AG09319 (cell line): ENCODE measurements around the gene EFNB2.

ENCODE experiments used
- DNase-seq: peaks from one replicate; pipeline ENCODE4 v3.0.0-alpha.2; 2010; ENCODE audit warnings: low read depth; ENCODE audit errors: extremely low read depth
- TF ChIP-seq, protein P1 (sequence below): IDR thresholded peaks from 2 replicates; pipeline ENCODE4 v1.5.1; 2011; ENCODE audit warnings: low read depth, mild to moderate bottlenecking, inconsistent platforms, low read length, moderate library complexity

EFNB2 gene

DNA sequence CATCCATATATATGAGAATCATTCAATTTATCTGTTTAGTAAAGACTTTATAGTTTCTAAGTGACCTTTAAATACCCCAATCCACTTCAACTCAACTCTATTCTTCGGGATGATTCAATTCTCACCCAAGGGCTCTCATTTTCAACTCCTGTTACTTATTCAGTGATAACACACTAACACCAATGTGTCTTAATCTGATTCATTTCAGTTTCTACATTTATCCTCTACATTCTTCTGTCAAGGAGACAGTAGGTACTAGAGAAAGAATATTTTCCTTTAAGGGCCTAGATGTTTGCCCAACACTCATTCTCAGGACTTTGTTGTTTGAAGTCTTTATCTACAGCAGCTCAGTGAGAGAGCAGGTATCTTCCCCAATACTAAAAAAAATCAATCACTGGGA lies 25.4 kb upstream of the EFNB2 start:
- TF ChIP-seq, protein P1, sequence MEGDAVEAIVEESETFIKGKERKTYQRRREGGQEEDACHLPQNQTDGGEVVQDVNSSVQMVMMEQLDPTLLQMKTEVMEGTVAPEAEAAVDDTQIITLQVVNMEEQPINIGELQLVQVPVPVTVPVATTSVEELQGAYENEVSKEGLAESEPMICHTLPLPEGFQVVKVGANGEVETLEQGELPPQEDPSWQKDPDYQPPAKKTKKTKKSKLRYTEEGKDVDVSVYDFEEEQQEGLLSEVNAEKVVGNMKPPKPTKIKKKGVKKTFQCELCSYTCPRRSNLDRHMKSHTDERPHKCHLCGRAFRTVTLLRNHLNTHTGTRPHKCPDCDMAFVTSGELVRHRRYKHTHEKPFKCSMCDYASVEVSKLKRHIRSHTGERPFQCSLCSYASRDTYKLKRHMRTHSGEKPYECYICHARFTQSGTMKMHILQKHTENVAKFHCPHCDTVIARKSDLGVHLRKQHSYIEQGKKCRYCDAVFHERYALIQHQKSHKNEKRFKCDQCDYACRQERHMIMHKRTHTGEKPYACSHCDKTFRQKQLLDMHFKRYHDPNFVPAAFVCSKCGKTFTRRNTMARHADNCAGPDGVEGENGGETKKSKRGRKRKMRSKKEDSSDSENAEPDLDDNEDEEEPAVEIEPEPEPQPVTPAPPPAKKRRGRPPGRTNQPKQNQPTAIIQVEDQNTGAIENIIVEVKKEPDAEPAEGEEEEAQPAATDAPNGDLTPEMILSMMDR: no peak
- no peak for DNase-seq

GRCh38 chr13:106558527-106558926 lies 23.1 kb upstream of the EFNB2 start:
- TF ChIP-seq, protein P1: no peak

DNA sequence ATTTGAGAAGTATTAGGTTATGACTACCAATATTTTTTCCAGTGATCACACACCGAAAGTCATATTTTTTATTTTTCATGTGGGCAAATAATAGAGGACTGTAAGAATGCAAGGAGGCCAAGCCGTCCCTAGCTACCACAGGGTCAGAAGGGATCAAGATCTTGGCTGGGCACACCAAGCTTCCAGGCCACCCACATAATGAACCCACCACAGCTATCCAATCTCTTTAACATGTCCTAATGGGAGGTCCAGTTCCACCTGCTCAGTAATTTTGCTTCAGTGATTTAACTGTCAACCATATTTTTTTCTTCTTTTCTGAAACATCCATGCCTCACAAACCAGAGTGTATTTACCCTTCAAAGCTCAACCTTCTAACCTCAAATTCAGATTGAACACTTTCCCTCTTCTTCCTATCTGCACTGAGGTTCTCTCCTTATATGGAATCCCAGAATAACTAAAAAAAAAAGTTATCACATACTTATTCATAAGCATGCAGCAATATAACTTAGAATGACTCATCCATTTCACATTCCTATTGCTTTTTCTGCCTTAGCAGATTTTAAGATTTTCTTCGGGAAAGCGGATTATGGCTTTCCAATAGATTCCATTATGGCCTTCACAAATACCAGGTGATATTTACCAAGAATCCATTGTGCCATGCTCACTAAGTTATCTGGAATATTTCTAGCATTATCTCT lies 20.3 kb upstream of the EFNB2 start:
- TF ChIP-seq, protein P1: no peak
- DNase-seq: no peak

More at GRCh38 chr13:106558527-106558926, 23.1 kb upstream of the EFNB2 start:
- DNase-seq: no peak

DNA sequence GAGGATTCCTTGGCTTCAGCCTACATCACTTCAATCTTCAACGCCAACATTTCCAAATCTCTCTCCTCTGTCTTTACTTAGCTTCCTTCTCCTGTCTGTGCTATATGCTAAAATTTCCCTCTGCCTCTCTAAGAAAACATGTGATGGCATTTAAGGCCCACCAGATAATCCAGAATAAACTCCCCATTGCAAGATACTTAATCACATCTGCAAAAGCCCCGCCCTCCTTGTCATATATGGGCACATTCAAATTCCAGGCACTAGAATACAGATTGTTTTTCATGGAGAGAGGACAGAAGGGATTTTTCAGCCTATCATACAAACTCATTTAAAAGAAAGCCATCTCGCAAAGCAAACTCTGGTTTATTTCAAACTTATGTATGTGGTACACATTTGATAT lies 16.3 kb upstream of the EFNB2 start:
- TF ChIP-seq, protein P1: no peak
- no peak for DNase-seq

GRCh38 chr13:106551350-106551749 lies 15.9 kb upstream of the EFNB2 start:
- DNase-seq: no peak
- TF ChIP-seq, protein P1: no peak

DNA sequence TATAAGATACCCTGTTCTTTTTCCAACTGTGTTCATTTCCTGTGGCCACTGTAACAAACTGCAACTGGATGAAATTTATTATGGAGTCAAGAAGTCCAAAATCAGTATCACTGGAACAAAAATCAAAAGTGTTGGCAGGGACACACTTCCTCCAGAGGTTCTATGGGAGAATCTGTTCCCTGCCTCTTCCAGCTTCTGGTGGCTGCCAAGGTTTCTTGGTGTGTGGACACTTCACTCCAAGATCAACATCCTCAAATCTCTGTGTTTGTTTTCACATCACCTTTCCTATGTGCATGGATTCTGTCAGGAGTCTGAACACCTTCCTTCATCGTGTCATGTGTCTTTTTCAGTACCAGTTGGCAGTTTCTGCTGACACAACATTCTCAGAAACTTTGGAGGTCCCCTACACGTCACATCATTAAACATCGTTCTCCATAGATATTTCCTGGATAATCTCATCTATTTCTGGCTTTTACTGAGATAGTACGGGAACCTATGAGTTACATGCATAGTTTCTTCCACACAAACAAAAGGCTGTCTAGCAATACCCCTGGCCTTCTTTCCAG lies 15.2 kb upstream of the EFNB2 start:
- TF ChIP-seq, protein P1: no peak
- DNase-seq: no peak

DNA sequence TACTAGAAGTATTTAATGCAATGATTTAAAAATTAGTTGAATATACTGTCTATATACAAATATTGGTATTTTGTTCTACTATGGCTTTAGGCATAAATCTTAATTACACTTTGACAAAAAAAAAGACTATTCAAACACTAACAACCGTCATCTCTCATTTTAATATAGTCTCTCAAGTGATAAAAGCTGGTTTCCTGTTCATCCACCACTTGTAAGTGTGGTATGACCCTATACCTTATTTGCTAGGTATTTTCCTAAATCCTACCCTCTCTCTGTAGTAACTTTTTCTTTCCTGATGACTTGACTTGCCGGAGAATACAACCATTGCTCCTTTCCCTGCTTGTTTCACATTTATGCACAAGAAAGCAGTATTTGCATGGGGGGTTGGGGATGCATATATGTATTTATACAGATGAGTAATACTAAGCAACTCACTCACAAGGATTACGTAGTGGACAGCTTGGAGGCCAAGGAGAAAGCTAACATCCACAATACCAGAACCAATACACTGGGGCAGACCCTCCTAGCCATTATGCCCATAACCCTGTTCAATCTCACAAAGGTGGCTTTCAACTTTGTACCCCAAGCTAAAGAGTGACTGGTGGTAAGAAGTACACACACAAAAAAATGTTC lies 12.7 kb upstream of the EFNB2 start:
- DNase-seq: no peak
- TF ChIP-seq, protein P1: no peak
